ENCODE data around the gene CAST.
"Not testable (repeated sequence)": the region's sequence is repeated elsewhere in the genome, so short reads cannot be mapped to it uniquely, and the experiment has no call there.

The CAST gene

GRCh38 chr5:96772542-96772941, 110.4 kb downstream of the CAST start:
- FAIRE-seq, result no peak
- no peak for DNase-seq (ENCODE audit: insufficient read length, low spot score)

- DNase-seq (ENCODE audit: insufficient read length, low spot score), result no peak
- FAIRE-seq, result no peak
Observed at GRCh38 chr5:96775050-96775449, 112.9 kb downstream of the CAST start.

GRCh38 chr5:96775689-96776088, 113.5 kb downstream of the CAST start:
- DNase-seq (ENCODE audit: insufficient read length, low spot score), result no peak
- FAIRE-seq, result no peak

- FAIRE-seq (no peak), DNase-seq (ENCODE audit: insufficient read length, low spot score) (no peak)
Observed at GRCh38 chr5:96776621-96777020, 114.4 kb downstream of the CAST start.

- FAIRE-seq (no peak), DNase-seq (ENCODE audit: insufficient read length, low spot score) (no peak)
Observed at GRCh38 chr5:96778409-96778808, 116.2 kb downstream of the CAST start.

GRCh38 chr5:96780626-96781025, 118.5 kb downstream of the CAST start:
- no peak for DNase-seq (ENCODE audit: insufficient read length, low spot score)
- FAIRE-seq, result peak; percentile 31

GRCh38 chr5:96781031-96781971, 119.1 kb downstream of the CAST start:
- FAIRE-seq, result no peak
- DNase-seq (ENCODE audit: insufficient read length, low spot score), result no peak

- FAIRE-seq (peak; percentile 80), DNase-seq (ENCODE audit: insufficient read length, low spot score) (no peak)
Observed at GRCh38 chr5:96783326-96783725, 121.2 kb downstream of the CAST start.

- peak; percentile 69 for FAIRE-seq
- DNase-seq (ENCODE audit: insufficient read length, low spot score), result no peak
Observed at GRCh38 chr5:96785326-96786109, 123.3 kb downstream of the CAST start.

- FAIRE-seq, result no peak
Observed at GRCh38 chr5:96788112-96788749, 126.1 kb downstream of the CAST start.

GRCh38 chr5:96789794-96790330, 127.7 kb downstream of the CAST start:
- no peak for FAIRE-seq
- no peak for DNase-seq (ENCODE audit: insufficient read length, low spot score)

More at GRCh38 chr5:96788112-96788749, 126.1 kb downstream of the CAST start:
- no peak for DNase-seq (ENCODE audit: insufficient read length, low spot score)

- DNase-seq (ENCODE audit: insufficient read length, low spot score) (no peak), FAIRE-seq (no peak)
Observed at GRCh38 chr5:96790961-96791504, 128.9 kb downstream of the CAST start.

GRCh38 chr5:96794757-96795156, 132.6 kb downstream of the CAST start:
- DNase-seq (ENCODE audit: insufficient read length, low spot score) (no peak), FAIRE-seq (no peak)

- no peak for FAIRE-seq
- DNase-seq (ENCODE audit: insufficient read length, low spot score), result no peak
Observed at GRCh38 chr5:96795626-96796025, 133.4 kb downstream of the CAST start.

GRCh38 chr5:96796434-96796833, 134.3 kb downstream of the CAST start:
- FAIRE-seq, result no peak
- no peak for DNase-seq (ENCODE audit: insufficient read length, low spot score)

- not testable (repeated sequence) for DNase-seq (ENCODE audit: insufficient read length, low spot score)
- FAIRE-seq, result peak; percentile 63
Observed at GRCh38 chr5:96801718-96802117, 139.5 kb downstream of the CAST start.

GRCh38 chr5:96807075-96807654, 145.0 kb downstream of the CAST start:
- no peak for DNase-seq (ENCODE audit: insufficient read length, low spot score)
- FAIRE-seq, result peak; percentile 54

- no peak for DNase-seq (ENCODE audit: insufficient read length, low spot score)
- no peak for FAIRE-seq
Observed at GRCh38 chr5:96808541-96808828, 146.3 kb downstream of the CAST start.

GRCh38 chr5:96808868-96809558, 146.8 kb downstream of the CAST start:
- FAIRE-seq (no peak), DNase-seq (ENCODE audit: insufficient read length, low spot score) (no peak)

GRCh38 chr5:96809921-96810320, 147.7 kb downstream of the CAST start:
- no peak for DNase-seq (ENCODE audit: insufficient read length, low spot score)
- FAIRE-seq, result no peak
